RWPE2 (cell line): ENCODE data around the gene PRR13.

Experiments
- ATAC-seq: fragments of 200-7000 bp; cut with Tn5 transposase; 3 replicates; pipeline ENCODE4 v1.9.1; 2021; ENCODE audit warnings: low read depth
- DNase-seq: peaks from one replicate; pipeline ENCODE4 v3.0.0-alpha.2; 2020; ENCODE audit warnings: low spot score
- H3K27ac ChIP-seq: fragments of 450-650 bp; 2 replicates; pipeline ENCODE4 v1.5.1; 2017; ENCODE audit warnings: mild to moderate bottlenecking; ENCODE audit not compliant: poor library complexity, severe bottlenecking
- H3K27me3 ChIP-seq: fragments of 250-450 bp; sonication (Bioruptor Pico); 2 replicates; pipeline ENCODE4 v1.5.1; 2021; ENCODE audit warnings: mild to moderate bottlenecking, moderate library complexity; ENCODE audit not compliant: insufficient read depth, poor library complexity, severe bottlenecking
- H3K36me3 ChIP-seq: fragments of 250-450 bp; sonication (Bioruptor Pico); 2 replicates; pipeline ENCODE4 v1.5.1; 2020; ENCODE audit warnings: low read depth, mild to moderate bottlenecking, moderate library complexity
- H3K4me1 ChIP-seq: fragments of 250-450 bp; sonication (Bioruptor Pico); 2 replicates; pipeline ENCODE4 v1.5.1; 2021; ENCODE audit warnings: mild to moderate bottlenecking, moderate library complexity; ENCODE audit not compliant: insufficient read depth, poor library complexity, severe bottlenecking
- H3K4me3 ChIP-seq: fragments of 250-450 bp; sonication (Bioruptor Pico); 2 replicates; pipeline ENCODE4 v1.5.1; 2021; ENCODE audit warnings: mild to moderate bottlenecking, moderate library complexity; ENCODE audit not compliant: severe bottlenecking
- H3K9me3 ChIP-seq: fragments of 250-450 bp; sonication (Bioruptor Pico); 2 replicates; pipeline ENCODE4 v1.5.1; 2021; ENCODE audit warnings: mild to moderate bottlenecking, moderate library complexity; ENCODE audit not compliant: severe bottlenecking
- TF ChIP-seq, protein P1 (sequence below): fragments of 450-650 bp; IDR thresholded peaks from one replicate; pipeline ENCODE4 v1.5.1; 2017; ENCODE audit warnings: mild to moderate bottlenecking, moderate library complexity; ENCODE audit not compliant: poor library complexity, severe bottlenecking

Gene PRR13

DNA sequence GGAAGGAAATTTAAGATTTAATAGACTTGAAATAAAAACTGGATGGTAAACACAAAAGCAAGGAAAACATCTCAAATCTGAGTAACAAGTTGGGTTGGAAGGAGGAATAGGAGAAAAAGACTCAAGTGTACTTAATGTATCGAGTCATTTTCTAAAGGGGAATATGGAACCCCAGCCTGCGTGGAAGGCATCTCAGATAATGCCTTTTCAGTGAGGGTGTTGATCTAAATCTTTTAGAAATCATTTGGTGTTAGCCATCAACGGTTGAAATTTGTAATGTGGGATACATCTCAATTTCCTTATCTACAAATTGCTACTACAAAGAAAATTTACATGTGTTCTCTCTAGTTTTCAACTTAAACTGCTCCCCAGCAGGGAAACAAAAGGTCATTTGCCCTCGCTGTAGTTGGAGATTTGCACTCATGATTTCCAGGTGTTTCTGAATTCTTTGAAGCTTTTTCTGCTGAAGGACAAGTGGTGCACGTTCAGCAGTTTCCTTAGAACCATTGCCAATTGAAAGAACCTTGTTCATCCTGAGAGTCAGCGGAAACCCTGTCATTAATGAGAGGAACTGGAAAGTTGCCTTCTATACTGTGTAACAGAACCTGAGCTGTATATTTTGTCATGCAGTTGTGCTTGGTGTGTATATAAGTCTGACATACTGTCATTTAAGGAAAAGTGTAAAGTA, 12.6 kb downstream of the PRR13 start:
- Histone ChIP-seq H3K36me3 (peaks cover 64% of the 10 kb centered on the region), H3K27me3 (no peaks in the 10 kb centered on the region), H3K4me3 (peak overlapping the region; percentile 65), H3K4me1 (peaks cover 8% of the 10 kb centered on the region), H3K27ac (no peak overlapping the region), H3K9me3 (no peaks in the 10 kb centered on the region)
- no peak for ATAC-seq
- TF ChIP-seq, protein P1, sequence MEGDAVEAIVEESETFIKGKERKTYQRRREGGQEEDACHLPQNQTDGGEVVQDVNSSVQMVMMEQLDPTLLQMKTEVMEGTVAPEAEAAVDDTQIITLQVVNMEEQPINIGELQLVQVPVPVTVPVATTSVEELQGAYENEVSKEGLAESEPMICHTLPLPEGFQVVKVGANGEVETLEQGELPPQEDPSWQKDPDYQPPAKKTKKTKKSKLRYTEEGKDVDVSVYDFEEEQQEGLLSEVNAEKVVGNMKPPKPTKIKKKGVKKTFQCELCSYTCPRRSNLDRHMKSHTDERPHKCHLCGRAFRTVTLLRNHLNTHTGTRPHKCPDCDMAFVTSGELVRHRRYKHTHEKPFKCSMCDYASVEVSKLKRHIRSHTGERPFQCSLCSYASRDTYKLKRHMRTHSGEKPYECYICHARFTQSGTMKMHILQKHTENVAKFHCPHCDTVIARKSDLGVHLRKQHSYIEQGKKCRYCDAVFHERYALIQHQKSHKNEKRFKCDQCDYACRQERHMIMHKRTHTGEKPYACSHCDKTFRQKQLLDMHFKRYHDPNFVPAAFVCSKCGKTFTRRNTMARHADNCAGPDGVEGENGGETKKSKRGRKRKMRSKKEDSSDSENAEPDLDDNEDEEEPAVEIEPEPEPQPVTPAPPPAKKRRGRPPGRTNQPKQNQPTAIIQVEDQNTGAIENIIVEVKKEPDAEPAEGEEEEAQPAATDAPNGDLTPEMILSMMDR: no peak
- no peak for DNase-seq

DNA sequence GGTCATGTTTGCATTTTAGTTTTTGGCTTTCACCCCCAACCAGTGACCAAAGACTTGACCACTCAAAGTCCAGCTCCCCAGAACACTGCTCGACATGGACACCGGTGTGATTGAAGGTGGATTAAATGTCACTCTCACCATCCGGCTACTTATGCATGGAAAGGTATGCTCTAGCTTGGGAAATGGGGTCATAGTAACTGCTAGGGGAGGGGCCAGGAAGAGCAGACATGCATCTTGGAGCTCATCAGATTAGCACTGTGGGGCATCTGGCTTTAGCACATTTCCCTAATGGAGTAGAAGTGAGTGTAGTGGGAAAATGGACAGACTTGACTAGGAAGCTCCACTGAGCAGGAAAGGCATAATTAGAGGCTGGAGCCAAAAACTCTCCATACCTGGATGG, 13.2 kb downstream of the PRR13 start:
- peaks cover 70% of the 10 kb centered on the region for H3K36me3 ChIP-seq
- no peak for DNase-seq
- H3K27me3 ChIP-seq: no peaks in the 10 kb centered on the region
- H3K27ac ChIP-seq: no peak overlapping the region
- H3K4me3 ChIP-seq: no peak overlapping the region
- ATAC-seq: no peak
- TF ChIP-seq, protein P1: no peak
- peaks cover 8% of the 10 kb centered on the region for H3K4me1 ChIP-seq
- no peaks in the 10 kb centered on the region for H3K9me3 ChIP-seq

DNA sequence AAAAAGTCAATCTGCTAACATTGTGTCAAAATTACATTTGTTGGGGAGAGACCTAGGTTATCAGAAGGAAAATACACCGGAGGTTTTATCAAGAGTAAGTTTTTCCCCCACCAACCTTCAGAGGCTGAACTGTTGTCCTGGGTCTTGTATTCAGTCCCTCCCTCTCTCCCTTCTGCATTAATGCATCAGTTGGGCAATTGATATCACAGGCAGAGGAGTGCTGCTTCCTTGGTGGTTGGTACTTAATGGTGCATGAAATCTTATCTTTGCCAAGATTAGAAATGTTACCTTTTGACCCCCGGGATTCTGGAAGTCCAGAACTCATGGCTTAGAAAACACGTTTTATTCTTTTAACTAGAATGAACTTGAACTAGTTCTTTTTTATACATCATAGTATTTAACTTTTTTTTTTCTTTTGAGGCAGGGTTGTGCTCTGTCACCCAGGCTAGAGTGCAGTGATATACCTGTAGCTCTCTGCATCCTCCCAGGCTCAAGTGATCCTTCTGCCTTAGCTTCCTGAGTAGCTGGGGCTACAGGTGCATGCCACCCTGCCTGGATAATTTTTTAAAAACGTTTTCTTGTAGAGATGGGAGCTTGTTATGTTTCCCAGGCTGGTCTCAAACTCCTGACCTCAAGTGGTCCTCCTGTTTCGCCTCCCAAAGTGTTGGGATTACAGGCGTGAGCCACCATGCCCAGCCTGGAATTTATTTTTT, 15.3 kb downstream of the PRR13 start:
- Histone ChIP-seq H3K27ac (no peak overlapping the region), H3K9me3 (no peaks in the 10 kb centered on the region), H3K36me3 (peaks cover 91% of the 10 kb centered on the region), H3K4me3 (no peak overlapping the region), H3K4me1 (peaks cover 8% of the 10 kb centered on the region), H3K27me3 (no peaks in the 10 kb centered on the region)
- no peak for DNase-seq
- TF ChIP-seq, protein P1: no peak
- ATAC-seq: no peak

DNA sequence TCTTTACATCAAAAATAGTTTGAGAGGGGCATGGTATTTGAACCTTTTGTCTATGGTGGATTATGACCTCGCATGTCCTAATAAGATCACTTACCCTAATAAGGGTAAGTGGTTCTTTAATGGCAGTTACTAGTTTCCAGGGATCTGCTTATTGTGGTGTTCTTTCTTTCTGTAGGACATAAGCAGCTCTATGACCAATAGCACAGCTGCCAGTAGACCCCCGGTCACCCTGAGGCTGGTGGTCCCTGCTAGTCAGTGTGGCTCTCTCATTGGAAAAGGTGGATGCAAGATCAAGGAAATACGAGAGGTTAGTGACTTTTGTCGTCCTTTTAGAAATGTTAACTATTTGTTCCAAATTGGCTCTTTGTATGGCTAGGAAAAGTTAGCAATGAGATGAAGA, 17.6 kb downstream of the PRR13 start:
- no peak for ATAC-seq
- Histone ChIP-seq H3K4me3 (no peak overlapping the region), H3K4me1 (no peaks in the 10 kb centered on the region), H3K36me3 (peaks cover 100% of the 10 kb centered on the region), H3K27ac (no peak overlapping the region), H3K9me3 (no peaks in the 10 kb centered on the region), H3K27me3 (no peaks in the 10 kb centered on the region)
- TF ChIP-seq, protein P1: no peak
- no peak for DNase-seq

DNA sequence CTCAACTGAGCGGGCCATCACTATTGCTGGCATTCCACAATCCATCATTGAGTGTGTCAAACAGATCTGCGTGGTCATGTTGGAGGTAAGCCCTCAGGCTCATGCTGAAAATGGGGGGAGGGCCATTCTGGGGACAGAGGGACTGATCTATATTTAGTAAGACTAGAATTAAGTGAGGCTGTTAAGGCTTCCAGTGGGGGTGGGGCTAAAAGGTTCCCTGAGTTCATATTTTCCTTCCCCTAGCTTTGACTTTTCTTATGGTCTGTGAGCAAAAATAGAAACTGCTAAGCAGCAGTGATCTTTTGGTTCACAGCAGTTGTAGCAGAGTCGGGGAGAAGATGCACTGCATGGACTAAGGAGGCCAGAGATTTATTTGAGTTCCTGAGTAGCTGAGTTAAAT, 19.5 kb downstream of the PRR13 start:
- Histone ChIP-seq H3K36me3 (peaks cover 99% of the 10 kb centered on the region), H3K27me3 (no peaks in the 10 kb centered on the region), H3K27ac (no peak overlapping the region), H3K4me1 (peaks cover 11% of the 10 kb centered on the region), H3K9me3 (no peaks in the 10 kb centered on the region), H3K4me3 (no peak overlapping the region)
- TF ChIP-seq, protein P1: no peak
- DNase-seq (no peak), ATAC-seq (no peak)
